Measurements from ENCODE around the gene SHLD1.

DNA sequence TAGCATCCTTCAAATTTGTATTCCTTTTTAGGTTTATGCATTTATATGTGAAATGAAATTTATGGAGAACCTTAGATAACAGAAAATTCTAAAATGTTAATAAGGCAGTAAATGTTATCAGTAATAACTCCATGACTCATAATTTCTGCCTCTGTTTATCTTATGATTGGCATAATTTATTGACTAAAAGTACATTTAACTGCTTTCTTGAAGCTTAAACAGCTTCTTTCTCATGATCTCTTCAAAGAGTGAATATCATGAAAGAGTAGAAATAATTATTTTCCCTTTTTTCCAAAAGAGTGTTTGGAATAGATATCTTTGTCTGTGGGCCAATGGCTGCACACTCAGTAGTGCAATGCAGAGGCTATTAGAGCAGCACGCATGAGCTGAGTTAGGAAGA lies 91.3 kb downstream of the SHLD1 start:
- TF ChIP-seq, protein P1, sequence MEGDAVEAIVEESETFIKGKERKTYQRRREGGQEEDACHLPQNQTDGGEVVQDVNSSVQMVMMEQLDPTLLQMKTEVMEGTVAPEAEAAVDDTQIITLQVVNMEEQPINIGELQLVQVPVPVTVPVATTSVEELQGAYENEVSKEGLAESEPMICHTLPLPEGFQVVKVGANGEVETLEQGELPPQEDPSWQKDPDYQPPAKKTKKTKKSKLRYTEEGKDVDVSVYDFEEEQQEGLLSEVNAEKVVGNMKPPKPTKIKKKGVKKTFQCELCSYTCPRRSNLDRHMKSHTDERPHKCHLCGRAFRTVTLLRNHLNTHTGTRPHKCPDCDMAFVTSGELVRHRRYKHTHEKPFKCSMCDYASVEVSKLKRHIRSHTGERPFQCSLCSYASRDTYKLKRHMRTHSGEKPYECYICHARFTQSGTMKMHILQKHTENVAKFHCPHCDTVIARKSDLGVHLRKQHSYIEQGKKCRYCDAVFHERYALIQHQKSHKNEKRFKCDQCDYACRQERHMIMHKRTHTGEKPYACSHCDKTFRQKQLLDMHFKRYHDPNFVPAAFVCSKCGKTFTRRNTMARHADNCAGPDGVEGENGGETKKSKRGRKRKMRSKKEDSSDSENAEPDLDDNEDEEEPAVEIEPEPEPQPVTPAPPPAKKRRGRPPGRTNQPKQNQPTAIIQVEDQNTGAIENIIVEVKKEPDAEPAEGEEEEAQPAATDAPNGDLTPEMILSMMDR (IDR thresholded peaks at IDR 0.05 in 2 of 3, conservative IDR thresholded peaks at IDR 0.05 in 1 of 3; ENCODE audit: borderline replicate concordance in 1 of 3, insufficient read depth in 1 of 3, low read depth in 2 of 3, low read length in 2 of 3), result no peak
- TF ChIP-seq POLR2AphosphoS5 (IDR thresholded peaks at IDR 0.05; ENCODE audit: low read depth, low read length), result no peak
- no peak for TF ChIP-seq POLR2A (IDR thresholded peaks at IDR 0.05; ENCODE audit: borderline replicate concordance, extremely low read depth, insufficient read depth, insufficient read length)

All from HCT116 (cell line).